Measurements from ENCODE around the gene SMS.

SMS gene

DNA sequence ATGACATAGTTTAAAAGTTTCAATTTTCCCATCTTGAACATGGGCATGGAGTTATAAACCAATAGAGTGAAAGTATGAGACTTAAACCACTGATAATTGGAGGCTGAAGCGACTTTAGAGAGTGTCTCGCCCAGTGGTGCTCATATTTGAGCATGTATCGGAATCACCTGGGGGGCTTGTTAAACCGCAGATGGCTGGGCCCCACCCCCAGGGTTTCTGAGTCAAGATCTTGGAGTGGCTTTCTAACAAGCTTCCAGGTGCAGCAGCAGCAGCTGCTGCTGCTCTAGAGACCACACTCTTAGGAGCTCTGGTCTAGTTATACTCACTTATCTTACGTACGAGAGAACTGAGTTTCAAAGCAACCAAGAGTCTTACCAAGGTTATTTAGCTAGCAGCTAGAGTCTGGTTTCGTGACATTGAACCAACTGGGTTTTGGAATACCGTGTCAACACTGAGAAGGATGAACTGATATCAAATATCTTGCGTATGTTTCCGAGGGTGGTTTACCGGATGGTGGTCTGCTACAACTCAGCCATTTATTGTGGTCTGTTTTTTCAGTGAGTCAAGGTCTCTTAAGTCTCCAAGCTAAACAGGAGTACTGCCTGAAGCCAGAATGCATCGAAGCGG is 97.5 kb downstream of the SMS start:
- DNase-seq (ENCODE audit: low read depth), result no peak

DNA sequence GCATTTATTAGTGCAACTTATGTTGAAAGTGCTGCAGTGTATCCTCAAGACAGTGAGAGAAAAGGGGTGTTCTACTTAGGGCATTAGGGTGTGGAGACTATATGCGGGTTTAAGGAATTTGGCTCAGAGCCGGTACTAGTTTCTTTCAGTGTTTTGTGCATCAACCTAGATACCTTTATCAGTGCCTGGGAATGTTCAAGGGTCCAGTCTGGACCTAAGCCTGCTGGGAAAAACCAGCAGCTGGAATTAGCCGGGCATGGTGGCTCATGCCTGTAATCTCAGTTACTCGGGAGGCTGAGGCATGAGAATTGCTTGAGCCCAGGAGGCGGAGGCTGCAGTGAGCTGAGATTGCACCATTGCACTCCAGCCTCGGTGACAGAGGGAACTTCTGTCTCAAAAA is 99.0 kb downstream of the SMS start:
- no peak for DNase-seq (ENCODE audit: low read depth)

DNA sequence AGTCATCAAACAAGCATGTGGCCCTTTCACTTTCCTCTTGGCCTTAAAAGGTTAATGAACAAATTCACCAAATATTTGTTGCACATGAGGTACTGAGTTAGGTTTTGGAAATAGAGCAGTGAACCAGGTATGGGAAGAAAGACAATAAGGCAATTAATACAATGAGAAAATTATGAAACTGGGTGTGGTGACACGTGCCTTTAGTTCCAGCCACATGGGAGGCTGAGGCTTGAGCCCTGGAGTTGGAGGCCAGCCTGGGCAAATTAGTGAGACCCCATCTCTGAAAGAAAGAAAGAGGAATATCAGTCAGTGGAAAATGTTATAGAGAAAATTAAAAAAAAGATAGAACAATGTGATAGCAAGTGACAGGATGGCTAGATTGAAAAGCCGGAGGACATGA is 99.7 kb downstream of the SMS start:
- no peak for DNase-seq (ENCODE audit: low read depth)

DNA sequence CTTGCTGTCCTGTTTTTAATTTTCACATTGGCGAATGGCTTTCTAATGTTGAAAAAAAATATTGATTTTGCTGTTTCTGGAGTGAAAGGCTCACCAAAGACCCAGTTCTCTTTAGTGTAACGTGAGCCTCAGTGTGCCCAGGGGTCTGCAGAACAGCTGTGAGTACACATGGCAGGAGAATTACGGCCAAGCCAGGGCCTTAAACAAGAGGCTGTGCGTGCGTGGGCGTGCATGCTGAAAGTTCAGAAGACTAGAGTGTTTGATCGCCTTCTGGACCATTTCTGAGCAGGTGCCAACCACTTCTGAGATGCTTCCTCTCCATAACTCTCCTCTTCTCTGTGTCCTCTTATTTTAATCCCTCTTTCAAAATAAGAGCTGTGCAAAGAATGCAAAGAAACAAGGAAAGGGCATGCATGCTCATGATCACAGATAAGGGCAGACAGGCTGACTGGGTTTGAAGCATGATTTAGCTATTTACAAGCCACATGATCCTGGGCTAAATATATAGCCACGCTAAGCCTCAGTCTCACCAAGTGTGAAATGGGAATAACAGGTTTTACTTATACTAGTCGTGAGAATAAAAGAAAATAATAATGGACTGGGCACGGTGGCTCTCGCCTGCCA is 101.5 kb downstream of the SMS start:
- DNase-seq (ENCODE audit: low read depth), result no peak

- no peak for DNase-seq (ENCODE audit: low read depth)
These were observed 103.4 kb downstream of the SMS start for GRCh38 chrX:22043872-22044271.
